HEK293T (cell line): ENCODE results near the gene ZNF511.

Experiments used
- CTCF ChIA-PET: fragments of 350-600 bp; formaldehyde crosslinking; extraction: SDS; loops from one replicate; lab custom pipeline; 2021; ENCODE audit warnings: antibody characterized with exemption, inconsistent platforms; lab: Yijun Ruan, JAX
- POLR2A ChIA-PET: fragments of 350-600 bp; formaldehyde crosslinking; extraction: SDS; loops from one replicate; lab custom pipeline; 2020; ENCODE audit warnings: antibody characterized with exemption, inconsistent platforms; lab: Yijun Ruan, JAX
- DNase-seq: peaks from one replicate; pipeline ENCODE4 v3.0.0; 2012; ENCODE audit warnings: mixed read lengths; ENCODE audit errors: extremely low spot score
- ARNT ChIP-seq: fragments of 450-650 bp; IDR thresholded peaks from 2 replicates; pipeline ENCODE4 v1.6.1; 2017; ENCODE audit warnings: mild to moderate bottlenecking
- BHLHE40 ChIP-seq: fragments of 450-650 bp; IDR thresholded peaks from 2 replicates; pipeline ENCODE4 v1.6.1; 2016; ENCODE audit warnings: mild to moderate bottlenecking, moderate library complexity, borderline replicate concordance
- CTBP1 ChIP-seq: fragments of 450-650 bp; IDR thresholded peaks from 2 replicates; pipeline ENCODE4 v1.6.1; 2016; ENCODE audit warnings: borderline replicate concordance
- ELF4 ChIP-seq: fragments of 450-650 bp; IDR thresholded peaks from 2 replicates; pipeline ENCODE4 v1.6.1; 2017; ENCODE audit warnings: antibody characterized with exemption
- FOXA1 ChIP-seq: fragments of 450-650 bp; IDR thresholded peaks from 2 replicates; pipeline ENCODE4 v1.6.1; 2016; ENCODE audit warnings: mild to moderate bottlenecking
- FOXK2 ChIP-seq: fragments of 450-650 bp; IDR thresholded peaks from 2 replicates; pipeline ENCODE4 v1.6.1; 2016; ENCODE audit warnings: mild to moderate bottlenecking
- FOXM1 ChIP-seq: fragments of 450-650 bp; IDR thresholded peaks from 2 replicates; pipeline ENCODE4 v1.6.1; 2017; ENCODE audit warnings: mild to moderate bottlenecking, borderline replicate concordance
- HDGF ChIP-seq: fragments of 450-650 bp; IDR thresholded peaks from 2 replicates; pipeline ENCODE4 v1.6.1; 2017; ENCODE audit warnings: antibody characterized with exemption, borderline replicate concordance
- L3MBTL2 ChIP-seq: fragments of 450-650 bp; conservative IDR thresholded peaks from 2 replicates; pipeline ENCODE4 v1.6.1; 2016; ENCODE audit warnings: mild to moderate bottlenecking
- LEF1 ChIP-seq: fragments of 450-650 bp; IDR thresholded peaks from 2 replicates; pipeline ENCODE4 v1.6.1; 2017; ENCODE audit warnings: mild to moderate bottlenecking, borderline replicate concordance
- NFRKB ChIP-seq: fragments of 450-650 bp; IDR thresholded peaks from 2 replicates; pipeline ENCODE4 v1.6.1; 2016; ENCODE audit warnings: mild to moderate bottlenecking, moderate library complexity
- PKNOX1 ChIP-seq: fragments of 450-650 bp; IDR thresholded peaks from 2 replicates; pipeline ENCODE4 v1.6.1; 2016
- SP1 ChIP-seq: fragments of 450-650 bp; IDR thresholded peaks from 2 replicates; pipeline ENCODE4 v1.6.1; 2017
- SUZ12 ChIP-seq: fragments of 450-650 bp; IDR thresholded peaks from 2 replicates; pipeline ENCODE4 v1.6.1; 2016; ENCODE audit warnings: mild to moderate bottlenecking
- TARDBP ChIP-seq: fragments of 450-650 bp; IDR thresholded peaks from 2 replicates; pipeline ENCODE4 v1.6.1; 2016
- ZNF384 ChIP-seq: fragments of 450-650 bp; IDR thresholded peaks from 2 replicates; pipeline ENCODE4 v1.6.1; 2016

ZNF511 gene

GRCh38 chr10:133306941-133307379 is 1.8 kb upstream of the ZNF511 start:
- DNase-seq = no peak
- POLR2A ChIA-PET = interaction anchor here (0.7 to 1.7 kb wide), 2 partner anchors 17 to 18 kb away, joined by 3 to 5 read pairs; no protein-coding TSS in a partner anchor
- CTCF ChIA-PET = interaction anchor here (0.7 to 1.3 kb wide), 3 partner anchors 12 to 40 kb away, joined by 3 to 5 read pairs (median 3); no protein-coding TSS in a partner anchor
- TF ChIP-seq BHLHE40 = no peak
- 0 out of 2 replicates have a peak, but pooled peaks have one; percentile 27 for TF ChIP-seq PKNOX1

GRCh38 chr10:133307776-133308420 is 816 bp upstream of the ZNF511 start:
- ChIA-PET POLR2A (interaction anchor here (0.7 to 1.7 kb wide), 3 partner anchors 16 to 22 kb away, joined by 3 to 5 read pairs (median 3); no protein-coding TSS in a partner anchor), CTCF (interaction anchor here (0.7 to 1.3 kb wide), 4 partner anchors 11 to 163 kb away, joined by 3 to 5 read pairs (median 3); no protein-coding TSS in a partner anchor)
- peak; percentile 74 for DNase-seq
- no peak for TF ChIP-seq ELF4
- no peak for TF ChIP-seq TARDBP
- no peak for TF ChIP-seq FOXA1
- TF ChIP-seq SUZ12 = no peak
- TF ChIP-seq LEF1 = no peak
- no peak for TF ChIP-seq NFRKB
- TF ChIP-seq HDGF = no peak
- TF ChIP-seq ZNF384 = no peak
- TF ChIP-seq SP1 = no peak
- no peak for TF ChIP-seq FOXM1
- TF ChIP-seq CTBP1 = no peak
- no peak for TF ChIP-seq PKNOX1
- no peak for TF ChIP-seq BHLHE40
- TF ChIP-seq FOXK2 = no peak
- TF ChIP-seq L3MBTL2 = no peak
- no peak for TF ChIP-seq ARNT

- ChIA-PET CTCF (no interaction called here), POLR2A (no interaction called here)
- peak; percentile 99 for DNase-seq
- TF ChIP-seq SUZ12 (no peak), FOXK2 (no peak), HDGF (peak; percentile 77; the same call in 1 of the 2 replicates), SP1 (no peak), FOXA1 (no peak)
These were observed 496 bp downstream of the ZNF511 start for GRCh38 chr10:133309100-133309719.

GRCh38 chr10:133309720-133310398 is 1.1 kb downstream of the ZNF511 start:
- TF ChIP-seq FOXM1 = no peak
- ChIA-PET POLR2A (no interaction called here), CTCF (no interaction called here)
- DNase-seq = no peak

- no peak for DNase-seq
- no peak for TF ChIP-seq FOXA1
- TF ChIP-seq SUZ12 = no peak
- no peak for TF ChIP-seq SP1
- TF ChIP-seq NFRKB = no peak
- no peak for TF ChIP-seq LEF1
- TF ChIP-seq HDGF = no peak
- no peak for TF ChIP-seq ARNT
- no peak for TF ChIP-seq PKNOX1
- TF ChIP-seq BHLHE40 = no peak
- TF ChIP-seq CTBP1 = no peak
- ChIA-PET POLR2A (no interaction called here), CTCF (no interaction called here)
These were observed 1.7 kb downstream of the ZNF511 start for GRCh38 chr10:133310399-133310755.

GRCh38 chr10:133310789-133311188 is 2.1 kb downstream of the ZNF511 start:
- TF ChIP-seq HDGF = no peak
- TF ChIP-seq FOXM1 = no peak
- TF ChIP-seq L3MBTL2 = no peak
- no peak for TF ChIP-seq CTBP1
- TF ChIP-seq ELF4 = no peak
- TF ChIP-seq FOXA1 = no peak
- TF ChIP-seq BHLHE40 = no peak
- TF ChIP-seq SUZ12 = no peak
- no peak for TF ChIP-seq PKNOX1
- TF ChIP-seq TARDBP = no peak
- TF ChIP-seq NFRKB = no peak
- TF ChIP-seq ZNF384 = no peak
- TF ChIP-seq ARNT = no peak
- TF ChIP-seq SP1 = no peak
- ChIA-PET CTCF (no interaction called here), POLR2A (no interaction called here)
- no peak for DNase-seq
